HG03196 (cell line): ENCODE results near the gene JAZF1.

ENCODE experiments used
- ATAC-seq: cut with Tn5 transposase; IDR thresholded peaks from one replicate; pipeline ENCODE4 v1.9.1; 2021; ENCODE audit not compliant: unreplicated experiment

JAZF1 gene

DNA sequence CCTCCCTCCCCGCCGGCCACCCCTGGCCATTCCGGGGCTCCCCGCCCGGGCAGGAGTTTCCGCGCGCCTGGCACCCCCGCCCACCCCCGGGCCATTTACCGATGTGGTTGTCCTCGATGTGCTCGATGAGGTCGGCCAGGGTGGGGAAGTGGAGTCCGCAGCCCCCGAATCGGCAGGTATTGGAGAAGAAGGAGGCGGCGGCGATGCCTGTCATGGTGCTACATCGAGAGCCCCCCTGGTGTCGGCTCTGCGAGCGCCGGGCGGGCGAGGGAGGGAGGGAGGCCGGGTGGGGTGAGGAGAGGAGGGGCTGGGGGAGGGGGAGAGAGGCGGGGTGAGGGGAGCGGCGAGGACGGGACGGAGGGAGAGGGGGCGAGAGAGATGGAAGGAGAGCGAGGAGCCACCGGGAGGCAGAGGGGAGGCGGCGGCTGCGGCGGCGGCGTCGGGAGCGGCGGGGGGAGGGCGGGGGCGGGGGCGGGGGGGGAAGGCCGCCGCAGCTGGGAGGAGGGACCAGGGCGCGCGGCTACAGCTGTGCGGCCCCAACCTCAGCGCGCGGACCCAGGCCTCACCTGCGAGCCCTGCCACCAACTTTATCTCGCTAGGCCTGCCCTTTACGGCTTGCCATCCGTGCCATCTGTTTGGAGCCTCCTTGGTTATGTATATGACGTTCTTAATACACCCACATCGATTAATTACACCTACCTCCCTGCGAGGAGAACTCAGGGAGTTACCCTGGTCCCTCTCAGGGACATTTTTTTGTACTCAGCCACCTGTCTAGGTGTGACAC lies at the start of gene JAZF1:
TSS of gene JAZF1 (minus strand) at position 432 of the 784 bp plus-strand sequence.
- no peak for ATAC-seq

DNA sequence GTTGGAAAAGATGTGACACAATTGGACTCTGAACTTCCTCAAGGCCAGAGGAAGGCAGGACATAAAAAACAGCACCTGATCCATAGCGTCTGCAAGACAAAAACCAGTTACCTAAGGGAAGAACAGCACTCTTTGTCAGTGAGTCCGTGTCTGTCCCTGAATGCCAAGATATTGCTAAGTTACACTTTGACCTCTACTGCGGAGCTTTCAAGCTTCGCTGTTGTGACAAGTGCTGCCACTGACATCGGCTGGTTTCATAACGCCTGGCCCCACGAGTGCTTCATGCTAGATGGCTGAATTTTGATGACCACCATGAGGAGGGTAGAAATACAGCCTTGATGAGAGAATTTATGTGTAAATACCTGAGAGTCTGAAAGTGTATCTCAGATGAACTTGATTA lies 49.7 kb upstream of the JAZF1 start:
- ATAC-seq: no peak

DNA sequence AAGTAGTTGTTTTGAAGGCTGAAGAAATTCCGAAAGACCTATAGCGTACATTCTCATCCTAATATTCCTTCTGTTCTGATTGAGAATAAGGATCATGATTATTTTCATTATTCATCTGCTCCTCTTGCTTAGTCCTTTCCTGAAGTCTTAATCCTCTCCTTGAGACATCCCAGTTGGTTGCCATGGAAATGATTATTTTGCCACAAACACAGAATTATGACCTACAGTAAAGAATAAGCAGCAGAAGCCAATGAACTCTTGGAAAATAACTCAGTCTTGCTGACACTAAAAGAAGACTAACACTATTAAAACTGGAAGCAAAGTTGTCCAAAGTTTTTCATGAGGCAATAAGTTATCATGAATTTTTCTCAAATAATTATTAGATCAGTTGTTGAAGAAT lies 47.8 kb upstream of the JAZF1 start:
- no peak for ATAC-seq

DNA sequence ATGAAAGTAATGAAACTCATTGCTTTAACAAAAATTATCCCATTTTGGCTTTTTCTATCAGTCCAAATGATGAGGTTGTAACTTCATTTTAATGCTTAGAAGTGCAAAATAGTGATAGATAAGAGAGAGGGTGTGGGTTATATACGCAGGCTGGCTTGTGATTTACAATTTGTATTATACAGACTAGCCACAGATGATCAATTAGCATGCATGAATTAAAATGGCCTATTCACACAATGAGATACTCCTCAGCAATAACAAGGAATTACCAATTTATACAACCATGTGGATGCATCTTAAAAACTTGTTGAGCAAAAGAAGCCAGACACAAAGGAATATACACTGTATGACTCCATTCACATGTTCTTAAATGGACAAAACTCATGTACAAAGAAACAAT lies 45.4 kb upstream of the JAZF1 start:
- no peak for ATAC-seq

DNA sequence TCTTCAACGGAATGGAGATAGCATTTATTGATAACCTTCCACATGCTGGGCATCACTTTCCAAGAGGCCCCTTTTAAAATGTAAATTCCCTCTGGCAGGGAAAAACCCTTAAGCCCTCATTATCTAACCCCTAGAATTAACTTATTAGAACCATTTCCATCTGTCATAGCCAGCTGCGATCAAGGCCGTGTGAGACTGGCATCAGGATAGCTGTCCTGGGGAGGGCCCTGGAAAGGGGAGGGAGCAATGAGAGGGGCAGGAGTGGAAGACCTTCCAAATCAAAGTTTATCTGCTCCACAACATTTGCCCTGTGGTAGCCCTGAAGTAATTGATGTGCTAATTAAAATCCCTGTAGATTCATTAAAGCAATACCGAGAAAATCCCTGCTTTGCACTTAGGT lies 45.0 kb upstream of the JAZF1 start:
- ATAC-seq: no peak

- no peak for ATAC-seq
Observed at GRCh38 chr7:28224675-28225074, 44.1 kb upstream of the JAZF1 start.

DNA sequence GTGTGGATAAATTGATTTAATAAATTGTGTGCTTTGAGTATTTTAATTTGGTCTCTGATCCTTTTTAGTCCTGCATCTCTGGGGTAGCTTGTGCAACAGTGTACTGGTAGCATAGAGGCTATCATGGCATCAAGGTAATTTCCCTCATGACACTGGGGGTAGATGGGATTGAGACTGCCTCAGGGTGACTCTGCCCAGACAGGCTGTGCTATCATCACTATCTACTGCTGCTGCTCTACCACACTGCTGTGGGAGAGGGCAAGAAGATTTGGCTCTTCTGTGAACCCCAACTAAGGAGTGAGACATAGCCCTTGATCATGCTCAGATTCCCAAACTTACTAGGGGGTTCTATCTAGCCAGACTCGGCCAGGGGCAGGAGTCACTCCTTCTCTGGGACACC lies 43.6 kb upstream of the JAZF1 start:
- ATAC-seq: no peak

GRCh38 chr7:28222636-28223035 lies 42.0 kb upstream of the JAZF1 start:
- ATAC-seq: no peak

DNA sequence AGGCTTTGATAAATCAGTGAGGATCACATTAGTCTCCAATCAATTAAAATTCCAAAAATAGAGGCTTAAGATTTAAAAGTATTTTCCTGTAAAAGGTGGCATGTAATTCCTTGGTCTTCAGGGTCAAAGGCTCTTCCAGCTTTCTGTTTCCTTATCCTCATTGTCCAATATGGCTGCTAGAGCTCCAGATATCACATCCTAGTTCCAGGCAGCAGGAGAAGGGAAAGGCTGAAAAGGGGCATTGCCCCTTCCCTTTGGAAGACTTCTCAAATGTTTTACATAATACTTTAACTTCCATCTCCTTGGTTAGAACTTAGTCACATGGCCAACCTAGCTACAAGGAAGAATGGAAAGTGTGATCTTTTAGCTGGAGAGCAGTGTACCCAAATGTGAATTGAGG lies 39.2 kb upstream of the JAZF1 start:
- no peak for ATAC-seq

- no peak for ATAC-seq
Observed at GRCh38 chr7:28217143-28217542, 36.5 kb upstream of the JAZF1 start.

- no peak for ATAC-seq
Observed at GRCh38 chr7:28211006-28211405, 30.4 kb upstream of the JAZF1 start.

- ATAC-seq: no peak
Observed at GRCh38 chr7:28208506-28208905, 27.9 kb upstream of the JAZF1 start.

DNA sequence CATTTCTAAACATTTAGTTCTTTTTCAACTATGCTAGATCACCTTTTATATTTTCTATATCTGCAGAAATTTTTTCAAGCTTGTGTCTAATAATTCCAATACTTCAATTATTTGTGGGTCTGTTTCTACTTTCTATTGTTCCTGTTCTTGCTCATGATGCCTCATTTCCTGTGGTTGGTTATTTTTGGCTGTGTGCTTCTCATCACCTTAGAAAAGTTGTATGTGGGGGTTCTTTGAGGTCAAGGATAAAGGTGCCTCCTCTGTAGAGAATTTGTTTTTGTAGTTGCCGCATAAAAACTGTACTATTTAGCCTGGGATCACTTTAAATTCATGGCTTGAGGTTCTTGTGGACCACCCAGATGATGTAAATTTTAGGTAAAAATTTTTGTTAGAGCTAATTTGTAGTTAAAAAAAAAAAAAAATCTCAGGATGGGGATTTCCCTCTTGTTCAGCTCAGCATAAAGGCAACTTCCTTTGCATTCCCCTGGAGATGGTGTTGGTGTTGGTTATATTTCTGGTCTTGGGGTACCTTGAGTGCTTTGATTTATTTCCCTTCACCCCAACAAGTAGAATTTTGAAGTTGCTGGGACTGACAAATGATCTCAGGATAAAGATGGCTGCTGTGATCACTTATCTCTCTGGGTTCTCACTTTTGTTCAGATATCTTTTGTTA lies 27.0 kb upstream of the JAZF1 start:
- ATAC-seq: no peak

- ATAC-seq: no peak
Observed at GRCh38 chr7:28205506-28205905, 24.9 kb upstream of the JAZF1 start.

DNA sequence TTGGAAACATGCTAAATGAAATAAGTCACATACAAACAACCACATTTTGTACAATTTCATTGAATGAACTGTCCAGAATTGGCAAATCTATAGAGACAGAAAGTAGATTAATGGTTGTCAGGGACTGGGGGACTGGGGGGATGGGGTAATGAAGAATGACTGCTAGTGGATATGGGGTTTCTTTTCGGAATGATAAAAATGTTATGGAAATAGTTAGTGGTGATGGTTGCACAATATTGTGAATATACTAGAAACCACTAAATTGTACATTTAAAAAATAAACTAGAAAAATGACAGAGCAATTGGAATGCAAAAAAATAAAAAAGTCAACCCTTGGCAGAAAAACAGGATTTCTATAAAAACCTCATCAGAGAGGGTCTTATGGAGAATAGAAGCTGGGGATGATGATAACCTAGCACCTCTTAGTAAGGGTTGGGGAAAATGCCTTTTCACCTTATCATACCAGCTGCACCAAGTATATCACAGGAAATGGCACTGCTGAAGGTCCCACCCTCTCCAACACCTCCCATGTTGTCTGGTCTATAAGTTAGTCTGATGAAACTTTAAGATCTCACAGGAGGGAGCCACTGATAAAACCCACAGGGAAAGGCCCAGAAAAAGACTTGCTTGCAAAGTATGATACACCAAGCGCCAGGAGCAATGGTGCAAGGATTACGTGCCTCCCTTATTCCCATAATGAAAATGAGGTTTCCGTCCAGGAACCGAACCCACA lies 23.1 kb upstream of the JAZF1 start:
- ATAC-seq: no peak

DNA sequence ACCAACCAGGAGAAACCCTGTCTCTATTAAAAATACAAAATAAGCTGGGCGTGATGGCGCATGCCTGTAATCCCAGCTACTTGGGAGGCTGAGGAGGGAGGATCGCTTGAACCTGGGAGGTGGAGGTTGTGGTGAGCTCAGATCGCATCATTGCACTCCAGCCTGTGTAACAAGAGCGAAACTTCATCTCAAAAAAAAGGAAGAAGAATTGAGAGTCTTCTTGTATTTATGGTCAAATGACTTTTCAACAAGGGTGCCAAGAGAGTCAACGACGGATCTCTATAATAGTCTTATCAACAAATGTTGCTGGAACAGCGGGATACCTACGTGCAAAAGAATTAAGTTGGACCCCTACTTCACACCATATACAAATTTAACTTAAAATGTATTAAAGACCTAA lies 21.6 kb upstream of the JAZF1 start:
- no peak for ATAC-seq

DNA sequence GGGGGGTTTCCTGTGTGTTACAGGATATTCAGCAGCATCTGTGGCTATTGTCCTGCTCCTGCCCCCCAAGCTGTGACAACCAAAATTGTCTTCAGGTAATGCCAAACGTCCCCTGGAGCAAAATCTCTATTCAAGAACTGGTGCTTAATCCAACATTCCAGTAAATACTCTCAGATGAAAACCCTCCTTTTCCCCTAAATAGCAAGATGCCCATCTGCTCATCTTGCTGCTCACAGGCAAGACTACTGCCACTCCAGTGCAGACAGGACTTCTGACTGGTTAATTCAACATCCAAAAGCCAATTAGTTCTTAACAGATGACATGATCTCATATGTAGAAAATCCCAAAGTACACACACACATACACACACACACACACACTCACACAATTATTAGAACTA lies 20.5 kb upstream of the JAZF1 start:
- ATAC-seq: no peak

GRCh38 chr7:28200598-28200997 lies 20.0 kb upstream of the JAZF1 start:
- ATAC-seq: no peak

GRCh38 chr7:28199021-28199510 lies 18.5 kb upstream of the JAZF1 start:
- no peak for ATAC-seq

DNA sequence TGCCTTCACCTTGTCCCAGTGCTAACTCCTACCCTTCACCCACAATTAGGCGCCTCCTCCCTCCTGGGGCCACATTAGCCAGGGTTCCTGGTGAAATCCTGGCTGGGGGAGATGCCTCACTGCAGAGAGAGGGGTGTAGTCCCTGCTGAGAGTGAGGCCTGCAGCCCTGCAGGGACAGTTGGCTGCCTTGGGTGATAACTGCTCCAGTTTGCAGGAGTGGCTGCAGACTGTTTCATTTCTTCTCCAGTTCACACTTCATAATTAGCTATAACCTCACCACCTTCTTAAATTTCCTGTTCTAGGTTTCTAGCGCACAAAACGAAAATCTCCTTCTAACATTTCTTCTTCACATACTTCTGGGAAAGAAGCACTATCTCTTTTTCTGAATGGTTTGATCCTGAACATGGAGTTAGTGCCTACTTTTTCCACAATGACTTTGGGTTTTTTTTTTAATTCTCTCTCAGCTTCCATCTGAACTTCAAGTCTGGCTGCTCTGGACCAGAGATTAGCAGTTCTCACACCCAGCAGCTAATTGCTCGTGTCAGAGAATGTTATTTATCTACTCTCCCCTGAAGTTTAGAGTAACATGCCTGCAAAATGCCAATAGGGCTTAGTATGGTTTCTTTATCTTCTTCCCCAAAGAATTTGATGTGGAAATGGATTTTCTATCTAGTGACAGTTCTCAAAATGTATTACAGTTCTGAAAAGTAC lies 15.5 kb upstream of the JAZF1 start:
- ATAC-seq: no peak
